SH-SY5Y (cell line): ENCODE measurements around the gene CC2D2B.

Experiments used
- GATA2 ChIP-seq: IDR thresholded peaks from 2 replicates; pipeline ENCODE4 v1.6.1; 2011; ENCODE audit warnings: mild to moderate bottlenecking, low read depth, low read length
- GATA3 ChIP-seq: IDR thresholded peaks from 2 replicates; pipeline ENCODE4 v1.6.1; 2011; ENCODE audit warnings: low read depth, mild to moderate bottlenecking, low read length, moderate library complexity

Gene CC2D2B

DNA sequence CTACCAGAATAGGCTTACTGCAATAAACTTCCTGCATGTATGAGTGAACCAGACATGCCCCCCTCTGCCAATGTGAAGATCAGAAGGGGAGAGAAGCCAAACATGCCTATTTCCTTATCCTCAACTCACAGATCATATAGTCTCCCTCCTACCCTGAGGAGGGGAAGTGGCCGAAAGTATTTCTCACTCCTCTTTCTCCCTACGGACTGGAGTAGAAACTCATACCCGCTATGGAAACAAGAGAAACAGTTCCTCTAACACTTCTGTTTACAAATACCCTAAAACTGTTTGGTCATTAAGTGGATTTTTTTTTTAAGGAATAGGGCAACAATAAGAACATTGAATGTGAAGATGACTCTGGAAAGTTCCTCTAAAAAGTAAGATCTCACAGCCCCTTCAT is 167.0 kb downstream of the CC2D2B start:
- TF ChIP-seq GATA2 (no peak), GATA3 (no peak)

DNA sequence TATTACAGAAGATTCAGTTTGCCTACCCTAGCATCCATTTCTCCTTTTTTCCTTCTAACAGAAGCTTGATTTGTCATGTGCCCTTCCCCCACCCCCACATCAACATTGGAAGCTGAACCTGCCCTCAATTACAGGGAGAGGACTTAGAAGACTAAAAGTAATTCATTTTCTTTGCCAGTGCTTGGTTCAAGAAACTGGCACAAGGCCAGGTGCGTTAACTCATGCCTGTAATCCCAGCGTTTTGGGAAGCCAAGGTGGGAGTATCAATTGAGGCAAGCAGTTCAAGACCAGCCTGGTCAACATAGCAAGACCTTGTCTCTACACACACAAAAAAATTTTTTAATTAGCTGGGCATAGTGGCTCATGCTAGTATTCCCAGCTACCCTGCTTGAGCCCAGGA is 168.2 kb downstream of the CC2D2B start:
- TF ChIP-seq GATA3 (no peak), GATA2 (no peak)

DNA sequence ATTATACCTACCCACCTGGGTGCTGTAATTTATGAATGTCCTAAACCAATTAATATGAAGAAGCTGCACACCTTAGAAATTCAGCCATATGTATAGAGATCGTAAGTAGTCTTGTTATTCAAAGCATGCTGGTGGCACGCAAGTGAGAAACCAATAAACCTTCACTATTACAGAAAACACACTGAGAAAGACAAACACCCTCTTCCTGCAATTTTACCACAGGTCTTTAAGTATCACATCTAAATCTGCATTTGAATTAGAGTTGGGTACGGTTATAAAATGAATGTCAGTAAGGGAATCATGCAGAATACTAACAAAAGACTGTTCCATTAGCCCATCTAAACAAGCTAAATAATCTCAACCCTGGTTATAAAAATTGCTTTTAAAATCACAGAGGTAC is 169.4 kb downstream of the CC2D2B start:
- TF ChIP-seq GATA3 (no peak), GATA2 (no peak)

DNA sequence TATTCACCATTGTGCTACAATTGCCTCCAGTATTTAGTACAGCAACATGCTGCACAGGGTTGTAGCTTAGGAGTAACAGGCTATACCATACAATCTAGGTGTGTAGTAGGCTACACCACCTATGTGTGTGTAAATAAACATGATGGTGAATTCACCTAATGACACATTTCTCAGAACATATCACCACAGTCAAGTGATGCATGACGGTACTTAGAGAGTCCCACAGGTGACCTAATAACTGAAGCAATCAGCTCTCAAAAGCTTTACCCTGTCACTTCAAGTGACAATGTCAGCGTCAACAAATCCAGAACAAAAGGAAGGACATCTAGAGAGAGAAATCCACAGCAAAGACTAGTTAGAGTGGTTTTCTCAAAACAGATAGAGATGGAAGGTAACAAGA is 174.4 kb downstream of the CC2D2B start:
- no peak for TF ChIP-seq GATA2
- TF ChIP-seq GATA3 = no peak
